Left ventricle myocardium superior (tissue), 1 donor: ENCODE data around the gene SLC6A9. TPM values are rescaled to one million over a fixed set of nuclear protein-coding genes. Genes with fewer than 3 reads are reported as not detected.

Experiments
- ATAC-seq: fragments of 200-7000 bp; cut with Tn5 transposase; one replicate; pipeline ENCODE4 v1.9.1; 2020; ENCODE audit warnings: mild to moderate bottlenecking, moderate library complexity
- DNase-seq: peaks from one replicate; pipeline ENCODE4 v3.0.0-alpha.2; 2020
- intact Hi-C: fragments of 100-400 bp; cut with micrococcal nuclease; formaldehyde crosslinking; loops from one replicate; pipeline ENCODE4 v1.11.0; 2022
- long read RNA-seq: library from polyadenylated mRNA; unstranded; transcript quantifications from one replicate; pipeline ENCODE4 v2.0.0, GENCODE V29; 2021
- total RNA-seq: library from RNA; stranded (reverse); fragmentation: NEBNext Ultra II Directional; extraction: Animal tissue kit (Norgen Biotek cat#: 25700); gene quantifications from one replicate; pipeline ENCODE4 v1.2.1, GENCODE V29; 2021
- donor health status: DM: no; HTN: yes; CAD: no; lungs with severe emphysema.

SLC6A9 gene
- 1.6 TPM for total RNA-seq
- long read RNA-seq: 0 reads

DNA sequence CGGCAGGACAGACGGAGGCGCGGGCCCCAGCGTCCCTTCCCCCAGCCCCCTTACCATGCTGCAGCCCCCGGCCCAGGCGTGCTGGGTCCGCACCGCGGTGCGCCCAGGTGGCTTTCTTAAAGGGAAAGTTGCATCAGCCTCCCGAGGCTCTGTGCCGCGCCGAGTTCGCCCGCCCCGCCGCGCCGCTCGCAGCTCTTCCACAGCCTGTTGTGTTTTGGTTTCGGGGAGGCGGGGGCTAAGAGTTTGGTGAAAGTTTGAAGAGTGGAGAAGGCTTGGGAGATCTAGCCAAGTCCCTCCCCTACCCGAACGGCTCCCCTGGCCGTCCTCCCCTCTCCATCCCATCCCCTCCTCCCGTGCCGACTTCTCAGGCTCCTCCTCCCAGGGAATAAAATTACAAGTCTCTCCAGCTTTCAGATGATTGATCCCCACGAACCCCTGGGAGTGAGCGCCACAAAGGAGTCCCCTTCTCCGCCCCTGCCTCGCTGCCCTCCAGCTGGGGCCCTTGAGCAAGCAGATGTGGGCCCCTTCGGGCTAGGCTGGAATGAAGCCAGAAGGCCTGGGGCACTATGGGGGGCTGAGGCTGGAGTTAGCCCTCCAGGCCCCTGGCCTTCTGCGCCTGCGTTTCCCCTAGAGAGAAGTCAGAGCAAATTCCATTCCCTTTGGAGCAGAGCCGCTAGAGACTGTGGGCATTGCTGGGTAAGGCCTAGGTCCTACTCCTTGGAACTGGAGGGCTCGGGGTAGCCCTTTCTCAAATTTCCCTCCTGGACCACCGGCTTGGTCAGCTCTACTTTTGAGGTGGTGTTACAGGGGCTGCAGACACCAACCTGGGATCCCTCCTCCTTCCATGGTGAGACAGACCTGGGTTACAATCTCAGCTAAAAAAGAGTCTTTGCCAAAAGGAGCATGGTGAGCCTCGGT lies at the start of gene SLC6A9:
SLC6A9 (minus strand) TSS at position 211 of the 918 bp plus-strand sequence. CDS start 7,185 bp downstream, outside the sequence.
- intact Hi-C loops: no loop called here
- ATAC-seq: peak; percentile 17
- peak; percentile 51 for DNase-seq

DNA sequence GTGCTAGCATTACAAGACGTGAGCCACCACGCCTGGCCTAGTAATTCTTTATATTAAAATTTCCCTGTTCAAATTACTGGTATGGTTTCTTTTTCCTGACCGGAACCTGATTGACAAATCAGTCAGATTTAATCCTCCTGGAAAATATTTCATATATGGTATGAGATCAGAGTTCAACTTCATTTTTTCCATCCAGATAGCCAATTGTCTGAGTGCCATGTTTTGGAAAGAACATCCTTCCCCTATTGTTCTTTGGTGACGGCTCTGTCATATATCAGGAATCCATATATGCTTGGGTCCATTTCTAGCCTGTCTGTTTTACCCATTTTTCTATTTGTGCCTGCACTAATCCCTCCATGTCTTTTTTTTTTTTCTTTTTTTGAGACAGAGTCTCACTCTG lies 48.3 kb upstream of the SLC6A9 start:
- no peak for ATAC-seq
- intact Hi-C loops: no loop called here
- no peak for DNase-seq

DNA sequence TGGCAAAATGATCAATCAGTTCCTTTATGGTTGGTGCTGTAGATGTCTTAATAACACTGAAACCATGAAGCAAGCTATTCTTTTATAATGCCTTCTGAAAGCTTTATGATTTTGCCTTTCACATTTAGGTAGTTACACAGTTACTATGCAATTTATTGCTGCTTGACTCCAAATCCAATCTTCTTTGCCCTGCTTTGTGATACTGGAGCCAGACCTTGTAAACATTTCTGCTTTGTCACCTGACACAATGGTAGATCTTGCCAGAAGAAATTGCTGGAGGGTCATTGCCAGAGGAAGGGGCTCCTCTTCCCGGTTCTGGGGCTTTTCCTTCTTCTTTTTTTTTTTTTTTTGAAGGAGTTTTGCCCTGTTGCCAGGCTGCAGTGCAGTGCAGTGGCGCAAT lies 46.8 kb upstream of the SLC6A9 start:
- no peak for DNase-seq
- ATAC-seq: no peak
- intact Hi-C loops: no loop called here

DNA sequence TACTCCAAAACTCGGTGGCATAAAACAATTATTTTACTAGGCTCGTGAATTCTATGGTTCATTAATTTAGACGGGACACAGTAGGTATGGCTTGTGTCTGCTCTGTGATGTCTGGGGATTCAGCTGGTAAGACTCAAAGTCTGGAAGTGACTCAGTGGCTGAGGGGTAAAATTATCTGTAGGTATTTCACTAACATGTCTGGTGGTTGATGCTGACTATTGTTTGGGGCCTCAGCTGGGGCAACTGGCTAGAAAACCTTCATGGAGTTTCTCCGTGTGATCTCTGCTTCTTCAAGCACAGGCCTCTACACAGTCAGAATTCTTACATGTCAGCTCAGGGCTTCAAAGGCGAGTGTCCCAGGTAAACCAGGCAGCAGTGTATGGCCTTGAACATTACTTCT lies 46.2 kb upstream of the SLC6A9 start:
- intact Hi-C loops: no loop called here
- ATAC-seq (no peak), DNase-seq (no peak)

DNA sequence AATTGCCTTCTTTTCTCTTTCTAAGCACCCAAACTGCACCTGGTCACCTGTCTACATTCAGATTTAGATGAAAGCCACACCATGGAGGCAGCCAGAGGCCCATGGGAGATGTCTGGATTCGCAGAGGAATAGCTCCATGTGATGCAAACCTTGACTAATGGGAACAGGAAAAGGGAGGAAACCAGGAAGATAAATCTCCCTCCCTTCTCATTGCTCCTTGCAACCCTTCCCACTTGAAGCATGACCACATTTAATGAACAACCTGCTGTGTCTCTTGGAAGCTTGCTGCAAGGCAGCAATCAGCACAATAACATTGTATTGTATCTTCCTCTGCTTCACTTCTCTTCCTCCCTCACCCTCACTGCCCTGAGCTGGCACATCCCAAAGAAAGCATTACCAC lies 44.8 kb upstream of the SLC6A9 start:
- intact Hi-C loops: no loop called here
- DNase-seq (no peak), ATAC-seq (no peak)

DNA sequence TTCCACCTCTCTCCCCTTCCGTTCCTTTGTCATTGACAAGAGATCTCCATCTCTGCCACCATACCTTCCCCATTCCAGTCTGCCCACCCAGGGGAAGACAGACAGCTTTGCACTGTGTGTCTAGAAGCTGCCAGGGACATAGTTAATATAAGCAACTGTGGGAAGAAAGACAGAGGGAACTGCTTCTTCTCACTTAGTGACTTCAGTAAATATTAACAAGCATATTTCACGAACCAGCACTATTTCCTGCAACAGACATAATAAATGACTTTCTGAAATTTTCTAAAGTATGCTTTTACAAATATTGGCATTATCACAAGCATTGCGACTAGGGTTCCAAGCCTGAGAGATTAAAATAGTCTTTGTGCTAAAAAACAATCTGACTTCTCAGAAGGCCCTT lies 43.2 kb upstream of the SLC6A9 start:
- DNase-seq (no peak), ATAC-seq (no peak)
- intact Hi-C loops: no loop called here

DNA sequence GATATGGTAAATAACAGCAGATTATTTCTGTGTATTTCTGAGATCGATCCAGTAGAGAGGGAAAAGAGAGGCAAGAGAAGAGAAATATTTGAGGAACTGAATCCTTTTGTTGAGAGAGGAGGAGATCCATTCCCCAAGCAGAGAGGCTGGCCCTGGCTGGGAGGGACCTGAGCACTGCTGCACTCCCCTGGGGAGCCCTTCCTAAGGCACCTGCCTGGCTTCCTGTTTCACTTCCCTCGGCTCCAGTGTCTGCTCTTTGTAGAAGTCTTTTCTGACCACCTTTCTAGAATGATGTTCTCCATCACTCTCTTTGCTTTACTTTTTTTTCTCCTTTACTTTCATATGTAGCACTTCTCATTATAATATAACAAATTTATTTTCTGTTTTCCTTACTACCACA lies 42.3 kb upstream of the SLC6A9 start:
- intact Hi-C loops: no loop called here
- no peak for DNase-seq
- ATAC-seq: no peak

DNA sequence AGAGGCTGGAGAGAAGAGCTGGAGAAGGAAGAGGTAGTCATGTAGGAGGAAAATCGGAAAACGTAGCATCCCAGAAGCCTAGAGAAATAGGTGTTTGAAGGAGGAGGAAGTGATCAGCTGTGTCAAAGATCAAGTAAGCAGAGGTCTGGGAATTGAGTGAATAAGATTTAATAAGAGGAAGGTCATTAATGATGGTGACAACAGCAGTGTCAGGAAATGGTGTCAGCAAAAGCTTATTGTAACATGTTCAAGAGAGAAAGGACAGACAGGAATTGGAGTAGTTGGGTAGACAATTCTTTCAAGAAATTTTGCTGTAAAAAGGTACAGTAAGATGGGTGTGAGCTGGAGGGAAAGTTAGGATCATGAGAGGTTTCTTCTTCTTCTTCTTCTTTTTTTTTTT lies 41.6 kb upstream of the SLC6A9 start:
- intact Hi-C loops: no loop called here
- DNase-seq (no peak), ATAC-seq (no peak)

DNA sequence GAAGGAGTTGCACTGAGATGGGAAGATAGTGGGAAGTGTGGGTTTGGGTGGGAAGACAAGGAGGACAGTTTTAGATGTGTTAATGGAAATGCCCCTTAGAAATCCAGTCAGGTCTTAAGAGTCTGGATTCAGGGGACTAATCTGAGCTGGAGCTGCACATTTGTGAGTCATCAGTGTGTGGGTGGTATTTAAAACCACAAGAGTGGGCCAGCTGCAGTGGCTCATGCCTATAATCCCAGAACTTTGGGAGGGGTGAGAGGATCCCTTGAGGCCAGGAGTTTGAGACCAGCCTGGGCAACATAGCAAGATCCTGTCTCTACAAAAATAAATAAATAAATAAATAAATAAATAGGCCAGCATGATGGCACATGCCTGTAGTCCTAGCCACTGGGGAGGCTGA lies 40.9 kb upstream of the SLC6A9 start:
- ATAC-seq (no peak), DNase-seq (no peak)
- intact Hi-C loops: no loop called here

DNA sequence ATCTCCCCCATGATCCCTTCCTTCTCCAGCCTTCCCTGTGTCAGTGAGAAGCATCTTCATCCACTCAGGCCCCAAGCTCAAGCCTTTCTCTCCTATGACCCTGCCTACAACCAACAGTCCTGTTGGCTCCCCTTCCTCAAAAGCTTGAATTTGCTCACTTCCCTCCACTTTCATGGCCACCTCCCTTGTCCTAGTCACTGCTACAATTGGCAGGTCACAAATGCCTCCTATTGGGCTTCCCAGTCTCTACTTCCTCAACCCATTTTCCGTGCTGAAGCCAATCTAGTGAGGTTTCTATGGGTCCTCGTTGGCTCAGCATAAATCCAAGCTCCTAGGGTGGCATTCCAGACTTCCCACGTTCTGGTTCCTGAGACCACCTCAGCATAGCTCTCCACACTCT lies 40.2 kb upstream of the SLC6A9 start:
- intact Hi-C loops: no loop called here
- no peak for ATAC-seq
- no peak for DNase-seq

DNA sequence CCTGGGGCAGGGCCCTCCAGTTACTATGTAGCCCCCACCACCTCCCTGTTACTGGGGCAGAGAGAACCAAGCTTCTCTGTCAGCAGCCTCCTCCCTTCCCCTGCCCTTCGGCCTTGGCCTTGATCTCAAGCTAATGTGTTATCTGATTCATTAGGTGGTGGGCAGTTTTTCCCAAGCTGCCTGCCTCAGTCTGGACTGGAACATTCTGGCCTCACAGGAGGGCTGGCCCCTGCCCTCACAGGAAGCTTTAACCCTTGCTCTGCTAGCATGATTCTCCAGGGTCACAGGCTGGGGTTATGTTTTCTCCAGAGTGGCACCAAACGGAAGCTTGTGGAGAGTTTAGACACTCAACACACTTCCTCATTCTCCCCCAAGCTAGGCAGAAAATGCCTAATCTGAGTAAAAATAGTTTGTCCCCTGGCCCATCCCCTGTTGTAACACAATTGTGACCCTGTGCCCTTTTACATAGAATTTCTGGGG lies 37.2 kb upstream of the SLC6A9 start:
- ATAC-seq (peak; percentile 57), DNase-seq (no peak)
- intact Hi-C loops: no loop called here

DNA sequence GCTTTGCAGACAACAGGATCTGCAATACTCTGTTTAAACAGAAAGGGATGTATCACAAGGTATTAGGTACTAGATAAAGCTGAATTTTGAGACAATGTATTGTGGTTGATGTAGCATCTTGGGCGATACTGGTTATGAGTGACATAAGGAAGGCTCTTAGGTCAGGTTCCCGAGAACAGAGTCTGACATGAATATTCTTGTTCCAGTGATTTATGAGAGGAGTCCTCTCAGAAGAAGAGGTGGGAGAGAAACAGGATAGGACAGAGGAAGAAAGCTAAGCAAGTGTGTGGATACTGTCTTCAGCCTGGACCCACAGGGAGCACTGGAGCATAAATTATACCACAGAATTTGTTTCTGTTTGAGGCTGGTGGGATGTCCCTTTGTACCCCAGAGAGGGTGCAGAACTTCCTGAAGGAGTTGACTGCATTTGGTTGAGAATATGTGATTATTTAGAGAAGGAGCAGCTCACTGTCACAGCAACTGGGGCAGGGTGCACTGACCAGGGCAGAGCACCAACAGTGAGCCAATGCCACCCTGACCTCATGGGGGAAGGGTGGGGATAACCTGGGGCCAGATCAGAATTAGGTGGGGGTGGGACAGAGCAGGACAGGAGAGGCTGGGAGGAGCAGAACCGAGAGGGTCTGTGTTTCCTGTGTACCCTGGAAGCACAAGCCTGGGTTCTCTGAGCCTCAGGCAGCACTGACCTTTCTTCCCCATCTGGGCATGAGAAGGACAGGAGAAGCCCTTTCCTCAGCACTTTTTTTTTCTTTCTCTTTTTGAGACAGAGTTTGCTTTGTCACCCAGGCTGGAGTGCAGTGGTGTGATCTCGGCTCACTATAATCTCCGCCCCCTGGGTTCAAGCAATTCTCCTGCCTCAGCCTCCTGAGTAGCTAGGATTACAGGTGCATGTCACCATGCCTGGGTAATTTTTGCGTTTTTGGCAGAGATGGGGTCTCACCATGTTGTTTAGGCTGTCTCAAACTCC lies 36.3 kb upstream of the SLC6A9 start:
- intact Hi-C loops: no loop called here
- DNase-seq (no peak), ATAC-seq (peak; percentile 40)

DNA sequence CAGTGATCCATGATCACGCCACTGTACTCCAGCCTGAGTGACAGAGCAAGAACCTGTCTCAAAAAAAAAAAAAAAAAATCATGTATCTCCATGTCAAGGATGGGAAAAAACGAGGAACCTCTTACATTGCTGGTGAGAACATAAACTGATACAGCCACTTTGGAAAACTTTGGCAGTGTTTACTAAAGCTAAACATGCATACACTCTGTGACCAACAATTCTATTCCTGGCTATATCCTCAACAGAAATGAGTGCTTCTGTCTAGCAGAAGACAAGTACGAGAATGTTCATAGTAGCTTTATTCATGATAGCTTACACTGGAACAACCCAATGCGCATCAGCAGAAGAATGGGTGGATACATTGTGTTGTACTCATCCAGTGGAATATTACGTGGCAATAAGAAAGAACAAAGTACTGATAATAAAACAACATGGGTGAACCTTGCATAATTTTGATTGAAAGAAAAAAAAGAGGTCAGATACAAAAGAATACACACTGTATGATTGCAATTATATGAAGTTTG lies 31.5 kb upstream of the SLC6A9 start:
- intact Hi-C loops: no loop called here
- DNase-seq (no peak), ATAC-seq (peak; percentile 76)

DNA sequence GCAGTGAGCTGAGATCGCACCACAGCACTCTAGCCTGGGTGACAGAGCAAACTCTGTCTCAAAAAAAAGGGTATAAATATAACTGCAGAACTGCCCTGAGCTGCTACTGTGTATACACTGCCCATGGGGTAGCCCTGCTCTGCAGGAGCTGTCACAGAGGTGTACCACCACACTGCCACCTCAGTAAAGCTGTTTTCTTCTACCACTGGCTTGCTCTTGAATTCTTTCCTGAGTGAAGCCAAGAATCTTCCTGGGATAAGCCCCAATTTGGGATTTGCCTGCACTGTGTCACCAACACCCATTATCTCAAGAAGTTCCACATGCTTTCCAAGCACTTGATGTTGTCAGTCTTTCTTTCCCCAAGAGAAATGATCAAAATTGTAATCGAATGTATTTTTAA lies 30.6 kb upstream of the SLC6A9 start:
- intact Hi-C loops: no loop called here
- ATAC-seq (peak; percentile 75), DNase-seq (no peak)

DNA sequence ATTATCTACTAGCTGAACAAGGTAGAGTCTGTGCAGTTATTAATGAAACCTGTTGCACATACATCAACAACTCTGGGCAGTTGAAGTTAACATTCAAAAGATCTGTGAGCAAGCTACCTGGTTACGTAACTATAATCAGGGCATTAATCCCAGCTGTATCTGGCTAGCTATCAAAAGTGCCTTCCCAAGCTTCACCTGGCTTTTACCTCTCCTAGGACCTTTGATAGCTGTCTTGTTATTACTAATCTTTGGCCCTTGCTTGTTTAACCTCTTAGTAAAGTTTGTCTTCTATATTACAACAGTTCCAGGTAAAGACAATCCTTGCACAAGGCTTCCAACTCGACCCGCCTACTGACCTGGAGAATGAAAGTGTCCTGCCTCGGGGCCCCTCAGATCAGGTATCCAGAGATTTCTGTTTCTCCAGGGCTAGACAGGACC lies 29.6 kb upstream of the SLC6A9 start:
- no peak for ATAC-seq
- no peak for DNase-seq
- intact Hi-C loops: no loop called here

DNA sequence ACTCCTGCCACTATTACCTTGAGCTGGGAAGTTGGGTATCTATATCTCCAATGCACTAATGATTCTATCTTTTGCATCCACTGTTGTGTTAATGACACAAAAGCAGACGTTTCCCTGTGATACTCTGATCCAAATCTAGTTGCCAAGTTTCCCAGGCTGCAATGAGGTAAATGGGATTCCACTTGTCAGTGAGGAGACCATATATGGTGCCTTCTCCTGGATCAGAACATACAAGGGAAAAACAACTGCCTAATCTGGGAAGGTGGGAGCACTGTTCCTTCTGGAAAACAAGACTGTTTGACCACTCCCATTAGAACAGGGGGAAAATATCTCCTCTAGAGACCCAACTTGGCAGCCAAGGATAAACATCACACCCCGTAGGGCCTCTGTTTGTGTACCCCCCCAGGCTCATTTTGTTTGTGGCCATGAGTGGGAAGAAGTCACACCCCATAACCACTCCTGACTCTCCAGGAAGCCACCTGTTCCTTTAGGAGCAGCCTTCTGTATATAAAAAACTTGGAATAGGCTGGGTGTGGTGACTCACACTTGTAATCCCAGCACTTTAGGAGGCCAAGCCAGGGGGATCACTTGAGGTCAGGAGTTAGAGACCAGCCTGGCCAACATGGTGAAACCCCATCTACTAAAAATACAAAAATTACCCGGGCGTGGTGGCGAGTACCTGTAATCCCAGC lies 28.5 kb upstream of the SLC6A9 start:
- intact Hi-C loops: no loop called here
- DNase-seq: no peak
- no peak for ATAC-seq

DNA sequence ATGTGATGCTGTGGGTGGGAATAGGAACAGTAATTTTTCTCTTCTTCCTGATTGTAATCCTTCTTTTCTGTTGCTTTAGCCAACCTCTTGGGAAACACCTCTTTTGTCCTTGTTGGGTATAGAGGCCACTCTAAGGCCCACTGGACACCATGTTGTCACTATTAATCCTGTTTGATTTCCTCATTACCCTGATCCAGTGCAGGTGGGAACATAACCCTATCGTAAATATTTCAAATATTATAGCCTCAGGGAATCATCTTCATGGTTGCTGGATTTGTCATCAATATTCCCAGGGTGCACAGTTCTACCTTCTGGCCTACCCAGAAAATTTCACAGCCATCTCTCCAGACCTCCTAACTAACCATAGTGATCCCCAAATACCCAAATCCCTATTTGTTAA lies 27.9 kb upstream of the SLC6A9 start:
- no peak for ATAC-seq
- intact Hi-C loops: no loop called here
- no peak for DNase-seq

DNA sequence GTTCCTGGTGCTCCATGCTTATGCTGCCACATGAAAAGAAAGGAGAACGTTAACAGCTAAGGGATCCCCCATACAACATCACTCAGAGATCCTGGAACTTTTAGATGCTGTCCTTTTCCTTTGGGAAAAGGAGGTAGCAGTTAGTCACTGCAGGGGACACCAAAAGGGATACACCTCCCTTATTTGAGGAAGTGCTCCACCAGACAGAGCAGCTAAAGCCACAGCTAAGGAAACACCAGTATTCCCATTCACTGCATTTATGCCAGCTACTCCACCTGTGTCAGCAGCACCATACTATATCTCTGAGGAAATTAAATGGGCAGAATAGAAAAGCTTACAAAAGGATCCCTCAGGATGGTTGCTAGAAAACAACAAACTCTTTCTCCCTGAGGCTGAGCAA lies 26.0 kb upstream of the SLC6A9 start:
- DNase-seq (no peak), ATAC-seq (no peak)
- intact Hi-C loops: no loop called here

DNA sequence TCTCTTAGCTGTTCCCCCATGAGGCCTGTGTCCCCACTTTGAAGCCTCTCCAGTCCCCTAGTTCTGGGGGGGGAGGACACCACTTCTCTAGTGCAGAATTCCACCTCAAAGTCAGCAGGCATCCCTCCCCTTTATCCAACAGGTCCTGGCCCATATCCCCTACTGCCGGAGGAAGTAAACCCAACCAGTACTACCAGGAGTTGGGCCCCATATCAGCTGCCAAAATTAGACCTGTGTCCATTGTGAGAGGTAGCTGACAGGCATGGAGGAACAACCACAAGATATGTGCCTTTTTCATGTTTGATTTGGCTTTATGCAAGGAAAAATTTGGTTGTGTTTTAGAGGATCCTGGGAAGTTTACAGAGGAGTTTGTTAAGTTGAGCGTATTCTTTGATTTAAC lies 22.1 kb upstream of the SLC6A9 start:
- DNase-seq: no peak
- intact Hi-C loops: no loop called here

More for the DNA sequence above, 22.1 kb upstream of the SLC6A9 start:
- peak; percentile 63 for ATAC-seq
